H1 (cell line): ENCODE results near the gene SIX1. TPM values are rescaled to one million over a fixed set of nuclear protein-coding genes. Genes with fewer than 3 reads are reported as not detected.

Experiments
- ATF3 ChIP-seq: IDR thresholded peaks from 2 replicates; pipeline ENCODE4 v1.6.1; 2011; ENCODE audit warnings: low read depth, mild to moderate bottlenecking, low read length; ENCODE audit not compliant: insufficient read depth
- BCL11A ChIP-seq, 2 experiments: IDR thresholded peaks; one replicate each; pipeline ENCODE4 v1.6.1; 2011; ENCODE audit warnings: low read depth in 2 of 2, low read length in 2 of 2, mild to moderate bottlenecking in 2 of 2
- EGR1 ChIP-seq: IDR thresholded peaks from 2 replicates; pipeline ENCODE4 v1.6.1; 2011; ENCODE audit warnings: low read depth, low read length, borderline replicate concordance
- EP300 ChIP-seq, 2 experiments: IDR thresholded peaks; 1 replicate in 1 of 2; 2 replicates in 1 of 2; pipeline ENCODE4 v1.6.1; 2011 to 2012; ENCODE audit warnings: low read depth in 2 of 2, low read length in 2 of 2, mild to moderate bottlenecking in 2 of 2, borderline replicate concordance in 1 of 2, inconsistent platforms in 1 of 2, moderate library complexity in 1 of 2
- FOSL1 ChIP-seq: IDR thresholded peaks from 2 replicates; pipeline ENCODE4 v1.6.1; 2011; ENCODE audit warnings: mild to moderate bottlenecking, low read depth, low read length, moderate library complexity; ENCODE audit not compliant: insufficient read depth
- GABPA ChIP-seq: IDR thresholded peaks from 2 replicates; pipeline ENCODE4 v1.6.1; 2011; ENCODE audit warnings: mild to moderate bottlenecking, low read length, moderate library complexity, borderline replicate concordance; ENCODE audit not compliant: insufficient read depth
- SIRT6 ChIP-seq: IDR thresholded peaks from one replicate; pipeline ENCODE4 v1.7.1; 2012; ENCODE audit warnings: low read length, inconsistent platforms
- TCF12 ChIP-seq: IDR thresholded peaks from 2 replicates; pipeline ENCODE4 v1.6.1; 2011; ENCODE audit warnings: low read depth, mild to moderate bottlenecking, low read length
- polyA plus RNA-seq, 7 experiments: library from polyadenylated mRNA; depleted of rRNA in 3 of 7; stranded (reverse) in 5 of 7; unstranded in 2 of 7; fragments of >200 nt in 5 of 7; fragments of 200-250 nt in 2 of 7; gene quantifications; 1 replicate in 5 of 7; 2 replicates in 1 of 7; 4 replicates in 1 of 7; pipeline versions ENCODE4 v1.2.1 to v1.2.3, GENCODE V29; 2011 to 2013; ENCODE audit warnings: missing spikeins in 2 of 7, mixed read lengths in 2 of 7
- total RNA-seq: library from RNA; stranded (reverse); fragmentation: NEBNext Ultra II Directional; extraction: Animal tissue kit (Norgen Biotek cat#: 25700); gene quantifications from 2 replicates; pipeline ENCODE4 v1.2.1, GENCODE V29; 2021

The SIX1 gene
- total and polyA plus RNA-seq, 2 of the 8 experiments (the other 6 are each of a cell fraction or from before 2014, with no cell fraction given), result 0.03 to 0.69 TPM

- TF ChIP-seq EGR1 (no peak), ATF3 (no peak), BCL11A (IDR thresholded peaks at IDR 0.05; ENCODE audit: low read depth in 2 of 2, low read length in 2 of 2) (no peak), SIRT6 (no peak), FOSL1 (no peak), TCF12 (peak; percentile 4; the same call in 1 of the 2 replicates), GABPA (no peak), EP300 (IDR thresholded peaks at IDR 0.05; ENCODE audit: borderline replicate concordance in 1 of 2, low read depth in 2 of 2, low read length in 2 of 2) (no peak)
Observed at GRCh38 chr14:60643141-60643462, 6.2 kb downstream of the SIX1 start (continued).
